Measurements from ENCODE around the gene MYBPC2. TPM values are rescaled to one million over a fixed set of nuclear protein-coding genes. Genes with fewer than 3 reads are reported as not detected.
"Not testable (repeated sequence)": the region's sequence is repeated elsewhere in the genome, so short reads cannot be mapped to it uniquely, and the experiment has no call there.

MYBPC2 gene
- polyA plus RNA-seq, 1 of the 3 experiments (the other 2 are of a cell fraction) = not detected

DNA sequence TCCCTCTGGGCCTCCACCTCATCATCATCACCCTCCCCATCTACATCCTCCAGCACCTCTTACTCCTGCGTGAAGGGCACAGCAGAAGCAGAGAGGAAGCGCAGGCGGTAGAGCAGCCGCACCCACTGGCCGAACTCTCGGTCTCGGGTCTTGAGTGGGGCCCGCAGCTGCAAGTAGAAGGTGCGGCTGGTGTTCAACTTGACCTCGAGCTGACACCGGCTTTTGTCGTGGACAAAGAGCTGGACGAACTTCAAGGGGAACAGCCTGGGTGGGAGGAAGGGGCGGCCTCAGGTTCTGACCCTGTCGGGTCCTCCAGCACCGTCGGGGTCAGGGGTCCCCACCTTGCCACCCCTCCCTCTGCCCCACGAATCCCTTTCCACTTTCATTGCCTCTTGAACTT lies 34.9 kb downstream of the MYBPC2 start:
- H3K9me3 ChIP-seq = no peaks in the 10 kb centered on the region
- H3K27ac ChIP-seq (ENCODE audit: low read depth in 2 of 2, low read length in 1 of 2) = no peak overlapping the region
- H3K4me2 ChIP-seq = no peak overlapping the region
- no peaks in the 10 kb centered on the region for H3K79me2 ChIP-seq (ENCODE audit: insufficient read depth)
- 75% methylated on average over 18 of the region's 18 CpGs for WGBS (ENCODE audit: low lambda C conversion rate)
- H3K9me2 ChIP-seq = no peaks in the 10 kb centered on the region
- no peaks in the 10 kb centered on the region; a peak in 1 of 4 replicates for H3K4me1 ChIP-seq (ENCODE audit: control insufficient read depth in 1 of 2, insufficient read depth in 2 of 2, low read depth in 1 of 2, low read length in 1 of 2)
- ChIA-PET POLR2A (interaction anchor here (0.7 kb wide), 1 partner anchor 35 kb away, joined by 4 read pairs; no protein-coding TSS in a partner anchor), CTCF (interaction anchor here (1.0 to 8.3 kb wide), 3 partner anchors 17 to 100 kb away, joined by 3 to 80 read pairs (median 6); no protein-coding TSS in a partner anchor)
- no peaks in the 10 kb centered on the region for H3K36me3 ChIP-seq (replicated peaks in 1 of 2; ENCODE audit: control insufficient read depth in 1 of 2, insufficient read depth in 2 of 2, low read length in 1 of 2)
- no peak for DNase-seq
- no peak overlapping the region for H2AFZ ChIP-seq (ENCODE audit: low read depth)
- no peaks in the 10 kb centered on the region for H3K27me3 ChIP-seq (ENCODE audit: insufficient read depth)
- H3K4me3 ChIP-seq (ENCODE audit: low read depth in 2 of 2, low read length in 1 of 2) = no peak overlapping the region
- TF ChIP-seq, protein P1, sequence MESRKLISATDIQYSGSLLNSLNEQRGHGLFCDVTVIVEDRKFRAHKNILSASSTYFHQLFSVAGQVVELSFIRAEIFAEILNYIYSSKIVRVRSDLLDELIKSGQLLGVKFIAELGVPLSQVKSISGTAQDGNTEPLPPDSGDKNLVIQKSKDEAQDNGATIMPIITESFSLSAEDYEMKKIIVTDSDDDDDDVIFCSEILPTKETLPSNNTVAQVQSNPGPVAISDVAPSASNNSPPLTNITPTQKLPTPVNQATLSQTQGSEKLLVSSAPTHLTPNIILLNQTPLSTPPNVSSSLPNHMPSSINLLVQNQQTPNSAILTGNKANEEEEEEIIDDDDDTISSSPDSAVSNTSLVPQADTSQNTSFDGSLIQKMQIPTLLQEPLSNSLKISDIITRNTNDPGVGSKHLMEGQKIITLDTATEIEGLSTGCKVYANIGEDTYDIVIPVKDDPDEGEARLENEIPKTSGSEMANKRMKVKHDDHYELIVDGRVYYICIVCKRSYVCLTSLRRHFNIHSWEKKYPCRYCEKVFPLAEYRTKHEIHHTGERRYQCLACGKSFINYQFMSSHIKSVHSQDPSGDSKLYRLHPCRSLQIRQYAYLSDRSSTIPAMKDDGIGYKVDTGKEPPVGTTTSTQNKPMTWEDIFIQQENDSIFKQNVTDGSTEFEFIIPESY (IDR thresholded peaks at IDR 0.05; ENCODE audit: borderline replicate concordance, low read depth) = no peak
- TF ChIP-seq MAX (IDR thresholded peaks at IDR 0.05; ENCODE audit: low read depth) (no peak), RXRA (IDR thresholded peaks at IDR 0.05; ENCODE audit: borderline replicate concordance, low read depth) (no peak), GABPA (IDR thresholded peaks at IDR 0.05; ENCODE audit: low read depth) (no peak), YY1 (IDR thresholded peaks at IDR 0.05; ENCODE audit: low read depth) (no peak)
- TF ChIP-seq, protein P2, sequence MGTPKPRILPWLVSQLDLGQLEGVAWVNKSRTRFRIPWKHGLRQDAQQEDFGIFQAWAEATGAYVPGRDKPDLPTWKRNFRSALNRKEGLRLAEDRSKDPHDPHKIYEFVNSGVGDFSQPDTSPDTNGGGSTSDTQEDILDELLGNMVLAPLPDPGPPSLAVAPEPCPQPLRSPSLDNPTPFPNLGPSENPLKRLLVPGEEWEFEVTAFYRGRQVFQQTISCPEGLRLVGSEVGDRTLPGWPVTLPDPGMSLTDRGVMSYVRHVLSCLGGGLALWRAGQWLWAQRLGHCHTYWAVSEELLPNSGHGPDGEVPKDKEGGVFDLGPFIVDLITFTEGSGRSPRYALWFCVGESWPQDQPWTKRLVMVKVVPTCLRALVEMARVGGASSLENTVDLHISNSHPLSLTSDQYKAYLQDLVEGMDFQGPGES (IDR thresholded peaks at IDR 0.05; ENCODE audit: low read depth, low read length) = no peak
- TF ChIP-seq, protein P3, sequence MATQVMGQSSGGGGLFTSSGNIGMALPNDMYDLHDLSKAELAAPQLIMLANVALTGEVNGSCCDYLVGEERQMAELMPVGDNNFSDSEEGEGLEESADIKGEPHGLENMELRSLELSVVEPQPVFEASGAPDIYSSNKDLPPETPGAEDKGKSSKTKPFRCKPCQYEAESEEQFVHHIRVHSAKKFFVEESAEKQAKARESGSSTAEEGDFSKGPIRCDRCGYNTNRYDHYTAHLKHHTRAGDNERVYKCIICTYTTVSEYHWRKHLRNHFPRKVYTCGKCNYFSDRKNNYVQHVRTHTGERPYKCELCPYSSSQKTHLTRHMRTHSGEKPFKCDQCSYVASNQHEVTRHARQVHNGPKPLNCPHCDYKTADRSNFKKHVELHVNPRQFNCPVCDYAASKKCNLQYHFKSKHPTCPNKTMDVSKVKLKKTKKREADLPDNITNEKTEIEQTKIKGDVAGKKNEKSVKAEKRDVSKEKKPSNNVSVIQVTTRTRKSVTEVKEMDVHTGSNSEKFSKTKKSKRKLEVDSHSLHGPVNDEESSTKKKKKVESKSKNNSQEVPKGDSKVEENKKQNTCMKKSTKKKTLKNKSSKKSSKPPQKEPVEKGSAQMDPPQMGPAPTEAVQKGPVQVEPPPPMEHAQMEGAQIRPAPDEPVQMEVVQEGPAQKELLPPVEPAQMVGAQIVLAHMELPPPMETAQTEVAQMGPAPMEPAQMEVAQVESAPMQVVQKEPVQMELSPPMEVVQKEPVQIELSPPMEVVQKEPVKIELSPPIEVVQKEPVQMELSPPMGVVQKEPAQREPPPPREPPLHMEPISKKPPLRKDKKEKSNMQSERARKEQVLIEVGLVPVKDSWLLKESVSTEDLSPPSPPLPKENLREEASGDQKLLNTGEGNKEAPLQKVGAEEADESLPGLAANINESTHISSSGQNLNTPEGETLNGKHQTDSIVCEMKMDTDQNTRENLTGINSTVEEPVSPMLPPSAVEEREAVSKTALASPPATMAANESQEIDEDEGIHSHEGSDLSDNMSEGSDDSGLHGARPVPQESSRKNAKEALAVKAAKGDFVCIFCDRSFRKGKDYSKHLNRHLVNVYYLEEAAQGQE (IDR thresholded peaks at IDR 0.05; ENCODE audit: low read depth, low read length) = no peak
- no peaks in the 10 kb centered on the region for H4K20me1 ChIP-seq (ENCODE audit: insufficient read depth)
- H3F3A ChIP-seq (replicated peaks; ENCODE audit: insufficient read depth) = peaks cover 10% of the 10 kb centered on the region
- no peak overlapping the region for H3K9ac ChIP-seq

- POLR2A ChIA-PET = no interaction called here
- TF ChIP-seq NFIC (IDR thresholded peaks at IDR 0.05; ENCODE audit: borderline replicate concordance) (no peak), CHD2 (IDR thresholded peaks at IDR 0.05; ENCODE audit: low read length, partially characterized antibody) (no peak), GATA2 (CRISPR knock-in tag; IDR thresholded peaks at IDR 0.05) (no peak), RAD21 (IDR thresholded peaks at IDR 0.05; ENCODE audit: low read length) (no peak)
- Histone ChIP-seq H4K20me1 (ENCODE audit: insufficient read depth) (no peaks in the 10 kb centered on the region), H3K9me2 (no peaks in the 10 kb centered on the region), H2AFZ (ENCODE audit: low read depth) (no peak overlapping the region), H3K36me3 (replicated peaks in 1 of 2; ENCODE audit: control insufficient read depth in 1 of 2, insufficient read depth in 2 of 2, low read length in 1 of 2) (no peaks in the 10 kb centered on the region), H3K9ac (no peak overlapping the region), H3F3A (replicated peaks; ENCODE audit: insufficient read depth) (peaks cover 15% of the 10 kb centered on the region), H3K27me3 (ENCODE audit: insufficient read depth) (no peaks in the 10 kb centered on the region), H3K79me2 (ENCODE audit: insufficient read depth) (no peaks in the 10 kb centered on the region), H3K4me3 (ENCODE audit: low read depth in 2 of 2, low read length in 1 of 2) (no peak overlapping the region), H3K4me1 (ENCODE audit: control insufficient read depth in 1 of 2, insufficient read depth in 2 of 2, low read depth in 1 of 2, low read length in 1 of 2) (no peaks in the 10 kb centered on the region; a peak in 1 of 4 replicates), H3K27ac (ENCODE audit: low read depth in 2 of 2, low read length in 1 of 2) (no peak overlapping the region), H3K4me2 (no peak overlapping the region), H3K9me3 (no peaks in the 10 kb centered on the region)
- CTCF ChIA-PET = interaction anchor here (1.6 kb wide), 1 partner anchor 8 kb away, joined by 4 read pairs; no protein-coding TSS in a partner anchor
- WGBS (ENCODE audit: low lambda C conversion rate) = 60% methylated on average over 6 of the region's 6 CpGs
- no peak for DNase-seq
Measured at GRCh38 chr19:50468818-50469217, 36.1 kb downstream of the MYBPC2 start.

DNA sequence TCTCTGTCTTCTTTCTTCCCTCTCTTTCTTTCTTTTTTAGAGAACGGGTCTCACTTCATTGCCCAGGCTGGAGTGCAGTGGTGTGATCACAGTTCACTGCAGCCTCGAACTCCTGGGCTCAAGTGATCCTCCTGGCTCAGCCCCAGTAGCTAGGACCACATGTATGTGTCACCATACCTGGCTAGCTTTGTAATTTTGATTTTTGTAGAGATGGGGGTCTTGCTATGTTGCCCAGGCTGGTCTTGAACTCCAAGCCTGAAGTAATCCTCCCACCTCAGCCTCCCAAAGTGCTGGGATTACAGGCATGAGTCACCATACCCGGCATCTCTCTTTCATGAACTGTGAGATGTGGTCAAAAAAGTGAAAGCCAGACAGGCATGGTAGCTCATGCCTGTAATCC lies 40.6 kb downstream of the MYBPC2 start:
- H2AFZ ChIP-seq (ENCODE audit: low read depth); H3K9me3 ChIP-seq; DNase-seq; H3K36me3 ChIP-seq (replicated peaks in 1 of 2; ENCODE audit: control insufficient read depth in 1 of 2, insufficient read depth in 2 of 2, low read length in 1 of 2); POLR2A ChIA-PET; H3K9me2 ChIP-seq; H4K20me1 ChIP-seq (ENCODE audit: insufficient read depth); H3K27ac ChIP-seq (ENCODE audit: low read depth in 2 of 2, low read length in 1 of 2); H3K4me3 ChIP-seq (ENCODE audit: low read depth in 2 of 2, low read length in 1 of 2); H3K27me3 ChIP-seq (ENCODE audit: insufficient read depth); H3K4me1 ChIP-seq (ENCODE audit: control insufficient read depth in 1 of 2, insufficient read depth in 2 of 2, low read depth in 1 of 2, low read length in 1 of 2); H3K9ac ChIP-seq; H3K4me2 ChIP-seq: not testable (repeated sequence)
- Histone ChIP-seq H3K79me2 (ENCODE audit: insufficient read depth) (peaks cover 13% of the 10 kb centered on the region), H3F3A (replicated peaks; ENCODE audit: insufficient read depth) (peaks cover 15% of the 10 kb centered on the region)
- CTCF ChIA-PET = interaction anchor here (1.9 kb wide), 1 partner anchor 12 kb away, joined by 7 read pairs; no protein-coding TSS in a partner anchor
- WGBS (ENCODE audit: low lambda C conversion rate) = 10% methylated on average over 3 of the region's 3 CpGs

Measured in SK-N-SH (cell line).